ENCODE measurements around the gene DNAJC3.

DNA sequence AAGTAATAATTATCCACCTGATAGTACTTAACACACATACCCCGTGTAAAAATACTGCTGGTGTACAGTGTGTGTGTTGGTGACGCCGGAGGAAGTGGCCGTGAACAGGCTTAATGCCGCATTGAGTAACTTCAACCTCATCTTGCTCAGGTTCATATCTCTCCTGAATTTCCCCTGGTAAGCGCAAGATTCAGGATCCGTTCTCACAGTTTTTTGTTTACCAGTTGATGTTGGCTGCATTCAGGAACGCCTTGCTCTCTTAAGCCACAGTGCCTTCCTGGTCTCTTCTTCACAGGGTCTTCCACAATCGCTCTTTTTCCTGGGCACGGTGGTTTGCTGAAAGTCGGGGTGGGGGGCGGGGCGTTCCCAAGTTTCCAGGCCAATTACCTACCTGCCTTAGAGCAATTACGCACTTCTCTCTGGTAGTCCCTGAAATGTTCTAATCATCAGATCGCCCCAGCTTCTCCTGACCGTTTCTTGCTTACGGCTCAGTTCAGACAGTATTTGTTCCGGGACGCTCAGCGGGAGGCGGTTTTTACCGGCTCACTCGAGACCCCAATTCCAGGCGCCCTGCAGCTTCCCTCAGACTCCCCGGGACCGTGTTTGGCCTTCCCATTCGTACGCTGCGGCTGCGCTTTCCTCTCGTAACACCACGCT, 706 bp upstream of the DNAJC3 start:
- TF ChIP-seq EZH2 (IDR thresholded peaks at IDR 0.05; ENCODE audit: low read depth, low read length, severe bottlenecking) (no peak), POLR2A (IDR thresholded peaks at IDR 0.05; ENCODE audit: control extremely low read depth in 1 of 2, low read depth in 2 of 2, low read length in 2 of 2) (peak in 1 of 2 experiments; percentile 18; a peak in 1 of 3 replicates), TAF1 (IDR thresholded peaks at IDR 0.05; ENCODE audit: low read depth, low read length) (peak; percentile 63; the same call in 1 of the 2 replicates)
- TF ChIP-seq, protein P1, sequence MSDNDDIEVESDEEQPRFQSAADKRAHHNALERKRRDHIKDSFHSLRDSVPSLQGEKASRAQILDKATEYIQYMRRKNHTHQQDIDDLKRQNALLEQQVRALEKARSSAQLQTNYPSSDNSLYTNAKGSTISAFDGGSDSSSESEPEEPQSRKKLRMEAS (IDR thresholded peaks at IDR 0.05), result no peak
